Inferior parietal cortex (tissue), 1 donor: ENCODE measurements around the gene DNAH14.
"Not testable (repeated sequence)": the region's sequence is repeated elsewhere in the genome, so short reads cannot be mapped to it uniquely, and the experiment has no call there.

Experiments
- DNase-seq: peaks from one replicate; pipeline ENCODE4 v3.0.0-alpha.2; 2016; ENCODE audit errors: extremely low spot score

Gene DNAH14

DNA sequence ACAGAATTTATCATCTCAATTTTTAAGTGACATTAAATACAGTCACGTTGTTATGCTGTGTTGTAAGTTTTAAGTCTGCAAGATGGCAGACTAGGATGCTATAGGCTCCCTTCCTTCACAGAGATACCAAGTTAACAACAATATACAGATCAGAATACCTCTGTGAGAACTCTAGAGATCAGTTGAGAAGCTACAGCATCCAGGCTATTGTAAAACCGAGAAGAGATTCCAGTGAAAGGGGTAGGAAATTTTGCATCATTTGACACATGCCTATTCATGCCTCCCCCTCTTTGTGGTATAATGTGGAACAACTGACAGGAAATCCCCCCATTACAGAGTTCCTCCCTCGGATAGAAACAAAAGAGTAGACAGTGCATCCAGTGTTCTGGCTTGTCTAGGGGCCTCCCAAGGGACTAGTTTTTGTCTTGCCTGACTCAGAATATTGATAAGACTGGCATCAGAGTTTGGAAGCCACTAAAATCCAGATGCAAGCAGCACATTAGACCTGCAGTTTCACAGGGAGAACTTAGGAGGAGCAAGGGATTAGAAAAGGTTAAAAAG lies 417.7 kb downstream of the DNAH14 start:
- no peak for DNase-seq

DNA sequence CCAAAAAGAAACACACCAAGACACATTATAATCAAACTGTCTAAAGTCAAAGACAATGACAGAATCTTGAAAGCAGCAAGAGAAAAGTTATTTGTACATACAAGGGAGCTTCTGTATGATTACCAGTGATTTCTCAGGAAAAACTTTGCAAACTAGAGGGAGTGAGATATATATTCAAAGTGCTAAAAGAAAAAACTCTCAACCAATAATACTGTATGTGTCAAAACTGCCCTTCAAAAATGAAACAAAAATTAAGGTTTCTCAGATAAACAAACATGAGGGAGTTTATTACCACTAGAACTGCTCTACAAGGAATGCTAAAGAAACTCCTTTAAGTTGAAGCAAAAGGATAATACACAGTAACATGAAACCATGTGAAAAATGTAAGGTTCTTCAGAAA lies 418.9 kb downstream of the DNAH14 start:
- DNase-seq = no peak

DNA sequence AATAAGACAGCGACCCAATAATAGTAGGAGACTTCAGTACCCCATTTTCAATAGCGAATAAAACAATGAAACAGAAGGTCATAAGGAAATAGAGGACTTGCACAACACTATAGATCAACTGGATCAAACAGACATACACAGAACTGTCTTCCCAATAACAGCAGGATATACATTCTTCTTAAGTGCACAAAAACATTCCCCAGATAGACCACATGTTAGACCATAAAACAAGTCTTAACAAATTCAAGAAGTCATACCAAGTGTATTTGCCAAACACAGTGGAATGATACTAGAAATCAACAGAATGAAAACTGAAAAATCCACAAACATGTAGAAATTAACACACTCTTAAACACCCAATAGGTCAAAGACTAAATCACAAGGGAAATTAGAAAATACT lies 420.4 kb downstream of the DNAH14 start:
- no peak for DNase-seq

DNA sequence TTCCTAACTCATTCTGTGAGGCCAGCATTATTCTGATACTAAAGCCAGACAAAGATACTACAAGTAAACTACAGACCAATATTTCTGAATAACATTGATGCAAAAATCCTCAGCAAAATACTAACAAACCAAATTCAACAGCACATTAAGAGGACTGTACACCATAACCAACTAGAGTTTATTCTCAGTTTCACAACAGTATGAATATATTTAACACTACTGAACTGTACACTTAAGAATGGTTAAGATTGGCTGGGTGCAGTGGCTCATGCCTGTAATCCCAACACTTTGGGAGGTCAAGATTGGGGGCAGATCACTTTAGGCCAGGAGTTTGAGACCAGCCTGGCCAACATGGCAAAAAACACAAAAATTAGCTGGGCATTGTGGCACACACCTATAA lies 421.4 kb downstream of the DNAH14 start:
- no peak for DNase-seq

DNA sequence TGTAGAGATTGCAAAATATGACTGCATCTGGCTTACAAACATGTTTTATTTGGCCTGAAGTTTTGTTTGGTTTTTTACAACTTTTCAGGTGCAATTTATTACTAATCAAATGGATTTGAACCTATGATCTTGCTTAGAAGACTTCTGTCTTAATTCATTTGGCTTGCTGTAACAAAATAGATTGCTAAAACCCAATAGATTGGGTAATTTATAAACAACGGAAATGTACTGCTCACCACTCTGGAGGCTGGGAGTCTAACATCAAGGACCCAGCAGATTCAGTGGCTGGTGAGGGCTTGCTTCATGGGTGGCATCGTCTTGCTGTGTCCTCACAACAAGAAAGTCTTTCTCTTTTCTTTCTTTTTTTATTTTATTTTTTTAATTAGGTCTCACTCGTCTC lies 425.4 kb downstream of the DNAH14 start:
- no peak for DNase-seq

DNA sequence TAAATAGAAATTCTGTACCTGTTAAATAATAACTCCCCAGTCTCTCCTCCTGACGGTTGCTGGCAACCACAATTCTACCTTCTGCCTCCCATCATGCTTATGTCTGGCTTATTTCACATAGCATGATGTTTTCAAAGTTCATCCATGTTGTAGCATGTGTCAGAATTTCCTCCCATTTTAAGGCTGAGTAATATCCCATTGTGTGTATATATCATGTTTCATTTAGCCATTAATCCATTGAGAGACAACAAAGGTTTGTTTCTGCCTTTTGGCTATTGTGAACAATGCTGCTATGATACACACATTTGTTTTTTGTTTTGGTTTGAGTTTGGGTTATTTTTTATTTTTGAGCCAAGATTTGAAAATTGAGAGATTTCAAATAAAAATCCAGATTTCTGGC lies 426.4 kb downstream of the DNAH14 start:
- DNase-seq = no peak

DNA sequence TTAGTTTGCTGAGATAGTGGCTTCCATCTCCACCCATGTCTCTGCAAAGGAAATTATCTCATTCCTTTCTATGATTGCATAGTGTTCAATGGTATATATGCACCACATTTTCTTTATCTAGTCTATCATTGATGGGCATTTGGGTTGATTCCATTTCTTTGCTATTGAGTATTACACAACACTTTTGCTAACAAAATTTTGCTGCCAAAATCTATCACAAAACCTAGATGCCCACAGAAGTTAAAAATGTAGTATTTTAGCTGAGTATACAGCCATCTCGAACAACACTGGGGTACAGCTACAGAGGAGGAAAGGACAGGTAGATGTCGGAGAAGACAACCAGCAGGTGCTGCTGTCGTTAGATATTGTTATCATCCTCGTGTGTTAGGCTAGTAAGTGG lies 430.6 kb downstream of the DNAH14 start:
- no peak for DNase-seq

DNA sequence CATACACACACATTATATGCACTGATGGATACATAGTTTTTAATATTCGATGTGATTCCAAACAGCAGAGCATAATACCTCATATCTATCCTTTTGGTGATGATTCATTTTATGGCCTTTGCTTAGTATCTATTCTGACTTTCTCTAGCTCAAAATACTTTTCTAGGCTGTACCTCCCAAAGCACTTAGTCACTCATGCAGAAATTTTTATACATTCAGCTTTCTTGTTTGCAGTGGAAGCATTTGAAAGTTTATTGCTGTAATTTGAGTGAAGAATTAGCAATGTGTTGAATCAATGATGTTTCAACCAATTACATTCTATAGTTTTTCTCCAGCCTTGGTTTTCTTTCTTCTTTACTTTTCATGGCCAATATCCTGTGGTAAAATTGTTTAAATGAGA lies 431.7 kb downstream of the DNAH14 start:
- DNase-seq = no peak

DNA sequence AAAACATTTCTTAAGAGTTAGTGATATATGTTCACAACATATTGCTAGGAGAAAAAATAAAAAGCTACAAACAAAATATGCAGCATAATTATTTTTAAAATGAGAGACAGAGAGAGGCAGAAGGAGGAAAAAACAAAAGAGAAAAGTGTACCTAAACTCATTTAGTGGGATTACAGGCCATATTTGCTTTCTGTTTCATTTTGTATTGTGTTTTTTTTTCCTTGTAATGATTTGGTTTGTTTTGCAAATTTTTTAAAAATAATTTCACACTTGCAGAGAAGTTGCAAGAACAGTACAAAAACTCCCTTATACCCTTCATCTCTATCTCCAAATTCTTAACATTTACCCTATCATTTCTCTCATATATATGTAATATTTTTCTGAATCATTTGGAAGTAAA lies 433.3 kb downstream of the DNAH14 start:
- DNase-seq = no peak

DNA sequence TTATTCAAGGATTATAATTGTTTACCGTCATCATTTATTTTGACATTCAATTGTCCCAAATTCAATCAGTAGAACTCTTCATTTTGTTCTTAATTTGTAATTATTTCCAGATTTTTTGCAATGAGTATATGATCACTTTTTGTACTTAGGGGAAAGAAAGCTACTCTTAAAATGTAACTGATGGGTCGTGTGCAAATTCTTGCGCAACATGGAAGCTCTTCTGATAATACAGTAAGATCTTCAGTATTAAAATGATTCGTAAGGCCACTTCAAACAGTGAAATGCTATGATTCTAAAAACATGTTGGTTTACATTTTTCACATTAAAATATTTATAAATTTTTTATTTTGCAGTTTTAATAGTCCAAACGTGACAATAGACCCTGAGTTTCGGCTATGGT lies 435.0 kb downstream of the DNAH14 start:
- DNase-seq = no peak

DNA sequence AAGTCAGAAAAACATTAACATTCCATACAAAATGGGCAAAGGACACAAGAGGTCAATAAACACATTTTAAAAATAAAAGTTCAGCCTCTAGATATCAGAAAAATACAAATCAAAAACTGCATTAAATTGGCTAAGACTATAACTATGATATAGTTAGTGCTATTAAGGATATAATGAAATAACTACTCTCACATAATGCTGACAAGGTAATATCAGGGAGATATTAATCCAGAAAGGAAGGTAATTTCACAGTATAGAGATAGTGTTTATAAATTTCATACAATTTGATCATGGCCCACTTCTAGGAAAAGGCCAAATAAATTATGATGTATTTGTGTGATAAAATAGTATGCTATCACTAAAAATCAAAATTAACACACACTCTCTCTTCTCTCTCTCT lies 436.5 kb downstream of the DNAH14 start:
- DNase-seq = no peak

DNA sequence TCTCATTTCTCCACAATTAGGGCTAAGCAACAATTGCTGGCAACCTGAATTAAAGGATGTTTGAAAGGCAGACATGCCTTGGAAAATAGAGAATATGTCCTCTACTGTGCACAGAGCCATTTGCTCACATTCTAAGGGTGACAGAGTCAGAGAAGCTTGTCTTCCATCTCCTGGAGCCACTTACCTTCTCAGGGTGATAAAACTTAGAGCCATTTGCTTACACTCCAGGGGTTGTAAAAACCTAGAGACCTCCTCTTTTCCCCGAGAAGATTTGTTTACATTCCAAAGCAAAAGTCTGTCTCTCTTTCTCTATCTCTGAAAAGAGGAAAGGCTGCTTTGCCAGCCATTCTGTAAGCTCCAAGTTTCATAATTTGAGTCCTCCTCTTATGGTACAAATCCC lies 437.1 kb downstream of the DNAH14 start:
- DNase-seq = no peak

DNA sequence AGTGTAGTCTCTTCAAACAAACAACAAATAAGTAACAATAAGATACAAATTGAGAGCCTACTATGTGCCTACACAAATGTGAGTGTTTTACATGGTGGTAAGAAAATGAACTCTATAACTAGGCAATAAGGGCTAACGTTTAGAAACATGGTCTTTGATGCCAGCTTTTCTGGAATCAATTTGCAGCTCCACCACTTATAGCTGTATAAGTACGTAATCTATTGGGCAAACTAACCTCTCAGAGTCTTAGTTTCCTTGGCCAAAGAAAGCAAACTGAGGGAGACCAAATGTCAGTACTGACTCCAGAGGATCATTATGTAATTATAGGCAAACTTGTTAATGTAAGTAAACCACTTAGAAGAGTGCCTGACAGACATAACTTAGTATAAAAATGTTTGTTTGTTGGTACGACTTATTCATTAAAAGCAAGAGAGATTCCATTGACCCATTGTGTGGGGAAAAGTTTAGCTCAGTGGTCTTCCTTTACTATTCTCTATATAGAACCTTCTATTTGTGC lies 438.6 kb downstream of the DNAH14 start:
- DNase-seq = no peak

DNA sequence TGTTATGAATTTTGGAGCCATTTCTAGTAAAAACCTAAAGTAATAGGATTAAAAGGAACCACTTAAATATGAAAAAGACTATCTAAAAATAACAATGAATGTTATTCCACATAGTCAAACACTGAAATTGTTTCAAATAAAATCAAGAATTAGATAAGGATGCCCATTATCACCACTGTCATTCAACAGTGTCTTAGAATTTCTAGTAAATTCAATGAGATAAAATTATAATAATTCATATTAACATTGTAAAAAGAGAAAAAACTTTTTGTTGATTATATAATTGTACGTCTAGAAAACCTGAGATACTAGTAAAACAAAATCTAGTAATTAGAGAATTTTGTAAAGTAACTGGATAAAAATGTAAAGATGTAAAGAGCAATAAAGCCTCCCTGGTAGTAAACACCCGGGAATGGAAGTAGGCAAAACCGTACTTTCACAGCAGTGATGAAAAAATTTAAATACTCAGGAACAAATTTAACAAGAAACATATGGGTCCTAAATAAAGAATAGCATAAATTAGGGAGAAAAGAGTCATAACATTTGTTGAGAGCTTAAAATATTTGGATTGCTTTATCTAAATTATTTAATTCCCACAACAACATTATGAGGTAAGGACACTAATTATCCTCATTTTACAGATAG lies 442.0 kb downstream of the DNAH14 start:
- no peak for DNase-seq

DNA sequence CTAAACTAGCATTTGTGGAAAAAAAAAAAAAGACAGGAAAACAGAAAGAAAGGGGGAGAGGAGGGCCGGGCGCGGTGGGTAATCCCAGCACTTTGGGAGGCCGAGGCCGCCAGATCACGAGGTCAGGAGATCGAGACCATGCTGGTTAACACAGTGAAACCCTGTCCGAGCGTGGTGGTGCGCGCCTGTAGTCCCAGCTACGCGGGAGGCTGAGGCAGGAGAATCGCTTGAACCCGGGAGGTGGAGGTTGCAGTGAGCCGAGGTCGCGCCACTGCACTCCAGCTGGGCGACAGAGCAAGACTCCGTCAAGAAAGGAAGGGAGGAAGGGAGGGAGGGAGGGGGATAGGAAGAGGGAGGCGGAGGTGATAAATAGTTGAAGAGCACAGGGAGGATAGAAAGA lies 443.7 kb downstream of the DNAH14 start:
- DNase-seq = no peak

DNA sequence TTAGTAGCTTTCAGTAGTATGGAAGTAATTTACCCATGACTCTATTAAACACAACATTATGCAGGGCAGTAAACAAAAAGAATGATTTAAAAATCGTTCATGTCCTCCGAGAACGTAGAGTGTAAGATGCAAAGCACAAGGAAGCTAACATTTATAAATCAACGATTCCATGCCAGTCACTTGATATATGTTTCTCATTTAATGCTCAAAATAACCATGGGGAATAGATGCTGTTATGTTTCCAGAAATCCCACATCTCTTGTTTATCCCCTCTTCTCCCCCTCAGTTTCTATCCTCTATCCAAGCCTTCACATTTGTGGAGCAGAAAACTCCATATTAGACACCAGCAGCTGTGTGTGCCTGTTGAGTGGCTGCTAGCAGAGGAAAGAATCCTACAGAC lies 445.5 kb downstream of the DNAH14 start:
- no peak for DNase-seq

DNA sequence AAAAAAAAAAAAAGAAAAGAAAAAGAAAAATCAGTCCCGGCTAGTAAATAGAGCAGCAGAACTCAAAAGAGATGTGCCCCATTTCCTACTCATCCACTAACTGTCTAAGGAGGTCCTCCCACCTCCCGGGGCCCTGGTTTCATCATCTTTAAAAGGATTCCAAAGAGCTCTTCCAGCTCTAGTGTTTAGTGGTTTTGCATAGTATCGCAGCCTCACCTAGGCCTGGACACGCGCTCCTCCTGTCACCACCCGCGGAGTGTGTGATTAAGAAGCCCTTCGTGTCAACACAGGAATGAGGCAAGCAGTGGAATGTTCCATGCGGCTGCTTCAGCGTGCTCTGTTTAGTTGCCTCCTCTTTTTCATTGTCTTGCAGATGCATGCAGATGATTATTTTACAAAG lies 449.4 kb downstream of the DNAH14 start:
- DNase-seq = no peak

DNA sequence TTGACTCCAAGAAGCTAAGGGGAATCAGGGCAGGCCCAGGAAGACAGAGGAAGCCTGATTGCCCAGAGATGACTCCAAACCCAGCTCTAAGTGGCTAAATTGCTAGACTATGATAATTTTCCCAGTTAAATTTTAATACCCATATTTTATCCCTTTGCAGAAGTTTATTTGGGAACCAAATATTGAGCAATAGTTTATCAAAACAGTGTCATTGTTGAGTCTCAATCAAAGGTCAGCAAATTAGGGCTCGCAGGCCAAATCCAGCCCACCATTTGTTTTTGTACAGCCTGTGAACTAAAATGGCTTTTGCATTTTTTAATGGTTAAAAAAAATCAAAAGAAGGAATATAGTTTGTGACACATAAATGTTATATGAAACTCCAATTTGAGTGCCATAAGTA lies 451.2 kb downstream of the DNAH14 start:
- DNase-seq = no peak

DNA sequence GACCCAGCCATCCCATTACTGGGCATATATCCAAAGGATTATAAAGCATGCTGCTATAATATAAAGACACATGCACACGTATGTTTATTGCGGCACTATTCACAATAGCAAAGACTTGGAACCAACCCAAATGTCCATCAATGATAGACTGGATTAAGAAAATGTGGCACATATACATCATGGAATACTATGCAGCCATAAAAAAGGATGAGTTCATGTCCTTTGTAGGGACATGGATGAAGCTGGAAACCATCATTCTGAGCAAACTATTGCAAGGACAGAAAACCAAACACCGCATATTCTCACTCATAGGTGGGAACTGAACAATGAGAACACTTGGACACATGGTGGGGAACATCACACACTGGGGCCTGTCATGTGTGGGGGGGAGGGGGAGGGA lies 457.4 kb downstream of the DNAH14 start:
- not testable (repeated sequence) for DNase-seq

DNA sequence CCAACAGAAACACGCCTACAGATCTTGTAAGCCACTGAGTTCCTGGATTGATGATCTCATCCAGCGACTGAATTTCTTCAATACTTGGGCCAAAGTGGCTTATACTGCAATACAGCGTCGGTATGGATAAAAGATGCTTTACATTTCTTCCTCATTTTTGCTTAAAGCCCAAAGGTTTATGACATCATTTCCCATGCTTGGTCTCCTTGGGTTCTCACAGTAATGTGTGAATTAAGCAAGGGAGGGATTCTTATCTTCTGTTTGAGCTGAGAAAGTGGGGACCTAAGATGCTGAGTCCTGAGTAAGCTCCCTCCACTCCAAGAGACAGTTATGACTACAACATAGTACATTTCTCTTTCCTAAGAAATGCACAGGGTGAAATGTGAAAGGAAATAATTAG lies 458.9 kb downstream of the DNAH14 start:
- DNase-seq = no peak

DNA sequence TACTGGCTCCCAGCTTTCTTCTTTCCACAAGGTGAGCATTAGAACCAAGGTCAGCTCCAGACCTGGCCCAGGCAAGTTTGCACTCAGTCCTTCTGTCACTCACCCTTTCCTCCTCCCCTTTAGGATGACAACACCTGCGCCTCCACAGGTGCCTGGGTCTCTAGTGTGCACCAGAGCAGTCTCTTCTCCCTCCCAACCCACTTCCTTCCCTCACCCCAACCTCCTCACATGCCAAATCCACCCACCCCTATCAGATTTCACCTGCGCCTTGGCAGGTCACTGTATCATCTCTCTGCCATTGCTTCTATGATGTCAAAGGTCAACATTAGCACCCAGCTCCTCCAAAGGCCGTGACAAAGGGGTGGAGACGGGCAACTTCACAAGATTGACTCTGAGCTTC lies 460.4 kb downstream of the DNAH14 start:
- DNase-seq = no peak

DNA sequence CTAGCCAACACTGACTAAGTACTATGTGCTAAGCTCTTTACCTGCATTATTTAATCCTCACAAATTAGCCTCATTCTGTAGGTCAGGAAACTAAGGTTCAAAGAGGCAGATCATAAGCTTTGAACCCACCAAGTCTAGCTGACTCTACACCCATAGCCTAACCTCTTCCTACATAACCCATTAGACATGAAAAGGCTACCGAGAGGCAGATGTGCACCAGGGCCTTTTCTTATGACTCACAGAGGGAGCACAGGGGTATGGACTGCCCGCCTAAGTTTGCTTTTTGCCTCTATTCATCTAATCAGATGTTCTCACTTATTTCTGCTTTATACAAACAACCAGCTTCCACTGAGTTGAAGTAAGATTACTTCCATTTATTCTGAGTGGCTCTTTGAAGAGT lies 466.9 kb downstream of the DNAH14 start:
- DNase-seq = no peak

DNA sequence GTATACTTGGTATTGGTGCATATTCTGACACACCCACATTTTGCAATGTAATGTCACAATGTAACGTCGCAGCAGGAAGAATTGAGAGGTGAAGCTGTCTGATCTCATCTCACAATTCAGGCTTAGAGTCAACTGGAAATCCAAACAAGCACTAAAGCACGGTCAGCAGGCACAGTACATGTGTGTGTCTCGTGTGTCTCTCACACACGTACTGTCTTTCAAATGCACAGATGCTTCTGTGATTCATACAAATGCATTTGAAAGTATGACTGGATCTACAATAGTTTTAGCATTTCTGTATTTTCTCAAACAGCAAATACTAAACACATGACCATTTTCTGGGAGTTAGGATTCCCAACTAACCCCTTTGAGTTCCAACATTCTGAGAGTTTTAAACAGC lies 471.5 kb downstream of the DNAH14 start:
- DNase-seq = no peak
